GM21515 (cell line): ENCODE measurements around the gene TECTA.
"Not testable (repeated sequence)": the region's sequence is repeated elsewhere in the genome, so short reads cannot be mapped to it uniquely, and the experiment has no call there.

Source experiments
- ATAC-seq: cut with Tn5 transposase; IDR thresholded peaks from one replicate; pipeline ENCODE4 v1.9.1; 2021; ENCODE audit not compliant: unreplicated experiment

TECTA gene

GRCh38 chr11:121229495-121230215 is 128.6 kb downstream of the TECTA start:
- ATAC-seq: no peak

- ATAC-seq: no peak
Observed at GRCh38 chr11:121231576-121232278, 130.7 kb downstream of the TECTA start.

- ATAC-seq: no peak
Observed at GRCh38 chr11:121235057-121235456, 134.0 kb downstream of the TECTA start.

GRCh38 chr11:121236115-121237001 is 135.3 kb downstream of the TECTA start:
- ATAC-seq: peak; percentile 71

- not testable (repeated sequence) for ATAC-seq
Observed at GRCh38 chr11:121237247-121237646, 136.2 kb downstream of the TECTA start.

DNA sequence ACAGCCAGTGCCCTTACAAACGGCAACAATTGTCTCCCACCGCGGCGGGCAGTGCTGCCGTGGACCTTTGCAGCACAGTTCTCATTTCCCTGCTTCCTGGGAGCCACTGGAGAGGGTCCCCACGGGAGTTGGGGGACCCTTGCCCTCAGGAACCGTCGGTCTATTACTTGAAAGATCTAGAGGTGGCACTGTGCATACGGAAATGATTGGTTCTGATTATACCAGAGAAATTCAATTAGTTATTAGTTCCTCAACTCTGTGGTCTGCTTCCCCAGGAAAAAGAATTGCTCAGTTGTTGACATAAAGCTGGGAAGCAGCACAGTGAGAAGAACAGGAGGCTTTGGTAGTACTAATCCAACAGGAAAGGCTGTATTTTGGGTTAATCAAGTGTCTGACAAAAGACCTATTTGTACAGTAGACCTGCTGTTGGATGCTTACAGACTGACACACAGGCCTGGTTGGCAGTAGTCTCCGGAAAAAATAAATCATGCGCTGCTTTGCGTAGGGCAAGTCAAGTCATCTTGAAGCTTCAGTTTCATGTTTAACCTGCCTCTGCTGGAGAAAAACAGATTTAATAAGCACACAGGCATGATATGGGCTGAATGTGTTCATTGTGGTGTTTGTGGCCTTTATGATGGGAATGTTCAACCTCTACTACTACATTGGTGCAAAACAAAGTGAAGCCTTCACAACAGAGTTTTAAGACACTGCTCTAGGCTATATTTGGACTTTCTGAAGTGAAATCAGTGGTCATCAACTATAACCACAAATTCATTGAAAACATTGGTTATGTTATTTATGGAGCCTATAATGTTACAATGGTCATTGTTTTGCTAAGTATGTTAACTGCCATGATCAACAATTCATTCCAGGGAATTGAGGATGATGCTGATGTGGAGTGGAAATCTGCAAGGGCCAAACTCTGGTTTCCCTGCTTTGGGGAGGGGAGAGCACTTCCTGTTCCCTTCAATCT is 136.9 kb downstream of the TECTA start:
- no peak for ATAC-seq

- ATAC-seq: no peak
Observed at GRCh38 chr11:121238956-121239355, 137.9 kb downstream of the TECTA start.

DNA sequence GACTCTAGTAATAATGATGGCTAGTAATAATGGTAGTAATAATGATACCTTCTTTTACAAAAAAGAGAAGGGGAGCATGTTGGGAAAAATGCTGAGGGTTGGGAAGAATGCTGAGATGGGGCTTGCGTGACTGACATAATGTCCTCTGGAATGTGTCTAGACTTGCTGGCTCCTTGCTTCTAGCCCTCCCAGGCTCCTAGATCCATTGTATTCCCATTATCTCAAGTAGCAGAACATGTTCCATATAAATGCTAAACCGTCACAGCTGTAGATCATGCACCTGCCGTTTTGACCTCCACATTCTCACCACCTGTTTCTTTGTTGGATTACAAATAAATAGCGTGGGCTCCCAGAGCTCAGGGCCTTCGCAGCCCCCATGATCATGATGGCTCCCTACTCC is 139.0 kb downstream of the TECTA start:
- not testable (repeated sequence) for ATAC-seq

DNA sequence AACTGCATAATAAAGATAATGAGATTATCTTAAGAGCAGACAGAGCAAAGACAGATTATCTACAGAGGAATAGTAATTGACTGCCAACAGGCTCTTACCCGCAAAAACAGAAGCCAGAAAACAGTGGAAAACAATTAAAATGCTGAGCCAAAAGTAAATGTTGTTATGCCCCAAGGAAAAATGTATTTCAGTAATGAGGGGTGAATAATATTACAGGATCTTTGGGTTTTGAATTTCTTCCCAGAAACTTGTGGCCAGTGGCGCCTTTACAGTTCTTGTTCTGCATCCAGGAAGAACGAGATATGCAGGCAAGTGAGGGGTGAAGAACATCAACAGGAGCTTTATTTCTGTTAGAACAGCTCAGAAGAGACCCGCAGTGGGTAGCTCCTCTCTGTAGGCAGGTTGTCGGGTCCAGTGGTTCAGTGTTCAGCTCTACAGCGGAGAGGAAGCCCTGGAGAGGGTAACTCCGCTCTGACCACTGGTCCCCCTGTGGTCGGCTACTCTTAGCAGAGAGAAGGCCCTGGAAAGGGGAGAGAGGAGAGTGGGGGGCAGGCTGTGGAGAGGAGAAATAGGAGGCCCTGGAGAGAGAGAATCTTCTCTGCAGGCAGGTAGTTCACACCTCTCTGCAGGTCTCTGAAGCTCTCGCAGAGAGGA is 139.7 kb downstream of the TECTA start:
- no peak for ATAC-seq
